IMR-90 (cell line): ENCODE measurements around the gene ZNF813. TPM values are rescaled to one million over a fixed set of nuclear protein-coding genes. Genes with fewer than 3 reads are reported as not detected.

ENCODE experiments used
- ATAC-seq: fragments of 200-7000 bp; cut with Tn5 transposase; 2 replicates; pipeline ENCODE4 v1.9.1; 2020; ENCODE audit warnings: low read depth, mild to moderate bottlenecking, moderate library complexity
- BruUV-seq: library from RNA; stranded (reverse); fragments of 400-500 nt; replicated peaks from 2 replicates; lab custom pipeline; 2021; lab: Mats Ljungman, UMichigan
- CTCF ChIA-PET: fragments of 300-600 bp; formaldehyde crosslinking; extraction: SDS; loops from one replicate; lab custom pipeline; 2021; ENCODE audit warnings: antibody characterized with exemption; lab: Yijun Ruan, JAX
- POLR2A ChIA-PET: fragments of 300-600 bp; sonication (Branson Sonifier 250); formaldehyde crosslinking; loops from one replicate; lab custom pipeline; 2022; ENCODE audit warnings: antibody characterized with exemption; ENCODE audit not compliant: unreplicated experiment; lab: Charles Lee
- DNase-seq: peaks from one replicate; pipeline ENCODE4 v3.0.0; 2013
- H2AFZ ChIP-seq: replicated peaks from 2 replicates; pipeline ENCODE3; 2013; ENCODE audit warnings: low read length, mild to moderate bottlenecking; ENCODE audit not compliant: poor library complexity
- H2AK5ac ChIP-seq: 2 replicates; pipeline ENCODE4 v1.6.1; 2013; ENCODE audit warnings: low read depth, low read length, inconsistent platforms
- H2AK9ac ChIP-seq: replicated peaks from 2 replicates; pipeline ENCODE3; 2013; ENCODE audit warnings: mild to moderate bottlenecking, low read depth, low read length, moderate library complexity; ENCODE audit not compliant: poor library complexity
- H2BK120ac ChIP-seq: 2 replicates; pipeline ENCODE4 v1.6.1; 2013; ENCODE audit warnings: low read depth, low read length, inconsistent platforms
- H2BK15ac ChIP-seq: 3 replicates; pipeline ENCODE4 v1.6.1; 2013; ENCODE audit warnings: low read depth, low read length, inconsistent platforms
- H2BK20ac ChIP-seq: 2 replicates; pipeline ENCODE4 v1.6.1; 2013; ENCODE audit warnings: low read depth, mild to moderate bottlenecking, inconsistent platforms, low read length, moderate library complexity
- H2BK5ac ChIP-seq: 2 replicates; pipeline ENCODE4 v1.6.1; 2013; ENCODE audit warnings: mild to moderate bottlenecking, low read depth, low read length, inconsistent platforms; ENCODE audit not compliant: poor library complexity, severe bottlenecking
- H3K14ac ChIP-seq: replicated peaks from 2 replicates; pipeline ENCODE4 v1.6.1; 2013; ENCODE audit warnings: low read depth, low read length, inconsistent platforms
- H3K18ac ChIP-seq: 2 replicates; pipeline ENCODE4 v1.6.1; 2013; ENCODE audit warnings: low read depth, low read length, control low read depth
- H3K23ac ChIP-seq: 2 replicates; pipeline ENCODE4 v1.6.1; 2013; ENCODE audit warnings: low read depth, low read length, inconsistent platforms
- H3K27ac ChIP-seq: 2 replicates; pipeline ENCODE4 v1.5.1; 2013; ENCODE audit warnings: mild to moderate bottlenecking, control low read depth, low read length; ENCODE audit not compliant: insufficient read depth
- H3K27me3 ChIP-seq: 2 replicates; pipeline ENCODE4 v1.6.1; 2013; ENCODE audit warnings: low read length; ENCODE audit not compliant: control insufficient read depth, insufficient read depth
- H3K36me3 ChIP-seq: 2 replicates; pipeline ENCODE4 v1.6.1; 2013; ENCODE audit warnings: low read length, mixed read lengths; ENCODE audit not compliant: control insufficient read depth, insufficient read depth
- H3K4ac ChIP-seq: 2 replicates; pipeline ENCODE4 v1.6.1; 2013; ENCODE audit warnings: low read depth, low read length, inconsistent platforms
- H3K4me1 ChIP-seq: 2 replicates; pipeline ENCODE4 v1.6.1; 2013; ENCODE audit warnings: low read length, mixed read lengths; ENCODE audit not compliant: control insufficient read depth, insufficient read depth
- H3K4me2 ChIP-seq: 2 replicates; pipeline ENCODE4 v1.6.1; 2013; ENCODE audit warnings: low read depth, mild to moderate bottlenecking, control low read depth, low read length, moderate library complexity
- H3K4me3 ChIP-seq: 2 replicates; pipeline ENCODE4 v1.5.1; 2013; ENCODE audit warnings: low read depth, mild to moderate bottlenecking, control low read depth, low read length, moderate library complexity; ENCODE audit not compliant: insufficient read depth
- H3K56ac ChIP-seq: 2 replicates; pipeline ENCODE4 v1.6.1; 2013; ENCODE audit warnings: low read length, inconsistent platforms; ENCODE audit not compliant: insufficient read depth; ENCODE audit errors: extremely low read depth
- H3K79me1 ChIP-seq, 2 experiments: 2 replicates each; pipeline ENCODE4 v1.6.1; 2013; ENCODE audit warnings: low read length in 2 of 2, inconsistent platforms in 1 of 2, low read depth in 1 of 2
- H3K9ac ChIP-seq: 2 replicates; pipeline ENCODE4 v1.6.1; 2013; ENCODE audit warnings: low read depth, low read length, control low read depth
- H3K9me1 ChIP-seq: 2 replicates; pipeline ENCODE4 v1.6.1; 2013; ENCODE audit warnings: low read length, inconsistent platforms; ENCODE audit not compliant: insufficient read depth
- H3K9me3 ChIP-seq: 2 replicates; pipeline ENCODE4 v1.6.1; 2013; ENCODE audit warnings: low read length; ENCODE audit not compliant: control insufficient read depth, insufficient read depth
- H4K20me1 ChIP-seq: 2 replicates; pipeline ENCODE4 v1.6.1; 2013; ENCODE audit warnings: low read length, inconsistent platforms; ENCODE audit not compliant: insufficient read depth
- H4K5ac ChIP-seq: 2 replicates; pipeline ENCODE4 v1.6.1; 2013; ENCODE audit warnings: mild to moderate bottlenecking, low read depth, low read length, control low read depth
- H4K8ac ChIP-seq, 2 experiments: 2 replicates each; pipeline ENCODE4 v1.6.1; 2013; ENCODE audit warnings: low read depth in 2 of 2, low read length in 2 of 2, control low read depth in 1 of 2, inconsistent platforms in 1 of 2
- H4K91ac ChIP-seq: 2 replicates; pipeline ENCODE4 v1.6.1; 2013; ENCODE audit warnings: low read depth, low read length, inconsistent platforms; ENCODE audit not compliant: insufficient read depth
- BHLHE40 ChIP-seq: fragments of 150-350 bp; IDR thresholded peaks from 2 replicates; pipeline ENCODE4 v1.6.1; 2016; ENCODE audit warnings: mild to moderate bottlenecking, low read depth, low read length
- CEBPB ChIP-seq: IDR thresholded peaks from 2 replicates; pipeline ENCODE4 v1.6.1; 2012; ENCODE audit warnings: low read depth, low read length, improper control_type of control experiment
- FOS ChIP-seq: fragments of 150-350 bp; IDR thresholded peaks from 2 replicates; pipeline ENCODE4 v1.6.1; 2016; ENCODE audit warnings: low read depth, low read length
- MAFK ChIP-seq: IDR thresholded peaks from 2 replicates; pipeline ENCODE4 v1.6.1; 2012; ENCODE audit warnings: low read depth, low read length, improper control_type of control experiment
- MAZ ChIP-seq: IDR thresholded peaks from 2 replicates; pipeline ENCODE4 v1.6.1; 2012; ENCODE audit warnings: low read depth, mild to moderate bottlenecking, low read length, improper control_type of control experiment, moderate library complexity, borderline replicate concordance
- MXI1 ChIP-seq: IDR thresholded peaks from 2 replicates; pipeline ENCODE4 v1.6.1; 2012; ENCODE audit warnings: low read depth, mild to moderate bottlenecking, low read length, moderate library complexity, borderline replicate concordance
- NFE2L2 ChIP-seq: fragments of 150-350 bp; IDR thresholded peaks from 2 replicates; pipeline ENCODE4 v1.6.1; 2016; ENCODE audit warnings: low read depth, mild to moderate bottlenecking, low read length
- POLR2A ChIP-seq: IDR thresholded peaks from 2 replicates; pipeline ENCODE4 v1.6.1; 2012; ENCODE audit warnings: mild to moderate bottlenecking, low read depth, low read length
- RAD21 ChIP-seq: IDR thresholded peaks from 2 replicates; pipeline ENCODE4 v1.6.1; 2012; ENCODE audit warnings: low read length, improper control_type of control experiment
- RCOR1 ChIP-seq: IDR thresholded peaks from 2 replicates; pipeline ENCODE4 v1.6.1; 2012; ENCODE audit warnings: mild to moderate bottlenecking, low read length, improper control_type of control experiment; ENCODE audit not compliant: insufficient replicate concordance
- SMC3 ChIP-seq: fragments of 150-350 bp; IDR thresholded peaks from 2 replicates; pipeline ENCODE4 v1.6.1; 2016; ENCODE audit warnings: low read depth, mild to moderate bottlenecking, antibody characterized with exemption, low read length, moderate library complexity
- WGBS, 2 experiments: methylation state at CpG; one replicate each; pipeline versions ENCODE4 v1.1.5 to v1.1.7; 2013; ENCODE audit warnings: missing lambda C conversion rate in 2 of 2; ENCODE audit not compliant: insufficient read length in 1 of 2; ENCODE audit errors: extremely low coverage in 2 of 2; 5-methylcytosine and 5-hydroxymethylcytosine counted together
- dilution Hi-C: fragments of 300-500 bp; cut with HindIII; formaldehyde crosslinking; loops from one replicate; pipeline ENCODE4 v1.14.3; 2018; ENCODE audit warnings: low sequenced_read_pairs; ENCODE audit not compliant: unreplicated experiment
- in situ Hi-C: fragments of 300-500 bp; cut with MboI; formaldehyde crosslinking; loops from 3 replicates; pipeline ENCODE4 v1.14.3; 2019; ENCODE audit warnings: low sequenced_read_pairs, inconsistent platforms, mixed read lengths
- intact Hi-C: fragments of 100-400 bp; cut with micrococcal nuclease; formaldehyde crosslinking; loops from 2 replicates; pipeline ENCODE4 v1.10.0; 2022
- polyA plus RNA-seq, 3 experiments: library from polyadenylated mRNA; depleted of rRNA; stranded (reverse); fragments of >200 nt; gene quantifications; 2 replicates each; pipeline ENCODE4 v1.2.3, GENCODE V29; 2012; ENCODE audit warnings: low replicate concordance in 1 of 3
- total RNA-seq: library from RNA; depleted of rRNA; stranded (reverse); fragments of >200 nt; gene quantifications from 2 replicates; pipeline ENCODE4 v1.2.3, GENCODE V29; 2012
- TF ChIP-seq, protein P1 (sequence below): fragments of 150-350 bp; IDR thresholded peaks from 2 replicates; pipeline ENCODE4 v1.6.1; 2017; ENCODE audit warnings: mild to moderate bottlenecking, antibody characterized with exemption, low read length, low read depth
- TF ChIP-seq, protein P2 (sequence below): conservative IDR thresholded peaks from 2 replicates; pipeline ENCODE4 v1.5.1; 2012; ENCODE audit warnings: mild to moderate bottlenecking, low read depth, low read length, improper control_type of control experiment

Gene ZNF813
- total and polyA plus RNA-seq, 2 of the 4 experiments (the other 2 are of a cell fraction): 0.82 to 3.4 TPM

DNA sequence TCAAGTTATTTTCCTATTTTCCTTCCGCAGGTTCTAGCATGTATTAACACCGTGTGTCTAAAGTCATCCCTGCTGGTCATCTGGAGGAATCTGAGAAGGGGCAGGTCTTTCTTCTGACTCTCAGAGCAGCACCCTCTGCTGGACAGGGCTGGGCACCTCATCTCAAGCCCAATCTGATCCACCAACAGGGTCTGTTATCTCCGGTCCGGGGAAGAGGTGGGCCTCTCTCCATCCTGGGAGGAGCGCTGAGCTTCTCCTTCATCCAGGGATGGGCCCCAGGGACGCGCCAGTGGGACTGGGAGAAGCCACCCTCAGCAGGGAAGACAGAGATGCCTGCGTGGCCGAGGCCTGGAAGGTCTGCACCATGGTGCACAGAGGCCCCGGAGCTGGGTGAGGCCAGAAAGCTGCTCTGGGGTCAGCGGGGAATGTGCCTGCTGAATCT is 44.4 kb downstream of the ZNF813 start:
- in situ Hi-C loops: no loop called here

More for the DNA sequence above, 44.4 kb downstream of the ZNF813 start:
- no TSS peak for BruUV-seq
- H3K27ac ChIP-seq: no peak overlapping the region
- no peak overlapping the region for H4K91ac ChIP-seq
- no peaks in the 10 kb centered on the region for H3K79me1 ChIP-seq
- no peaks in the 10 kb centered on the region for H3K9me3 ChIP-seq
- H2BK5ac ChIP-seq: no peak overlapping the region
- peaks cover 5% of the 10 kb centered on the region for H3K4me1 ChIP-seq
- no peak overlapping the region for H3K9ac ChIP-seq
- H4K20me1 ChIP-seq: no peaks in the 10 kb centered on the region
- H3K4me3 ChIP-seq: no peak overlapping the region
- H3K14ac ChIP-seq: no peak overlapping the region
- DNase-seq (peak; percentile 65), ATAC-seq (peak; percentile 95)
- WGBS, 2 experiments: 42% methylated on average over 9 of the region's 11 CpGs; no CpG with 5 or more reads in 1 of the 2 experiments
- H3K9me1 ChIP-seq: no peaks in the 10 kb centered on the region
- H2BK15ac ChIP-seq: no peak overlapping the region
- no peak overlapping the region for H4K5ac ChIP-seq
- H3K36me3 ChIP-seq: no peaks in the 10 kb centered on the region
- dilution Hi-C loops (no loop called here), intact Hi-C loops (loop anchor here (1.0 kb wide), 2 partner anchors 87 to 317 kb away; no protein-coding TSS in a partner anchor)
- H3K56ac ChIP-seq: no peak overlapping the region
- CTCF ChIA-PET: no interaction called here
- no peak for TF ChIP-seq MAFK
- TF ChIP-seq CEBPB: no peak
- TF ChIP-seq SMC3: peak; percentile 61
- no peak for TF ChIP-seq BHLHE40
- TF ChIP-seq NFE2L2: no peak
- no peak for TF ChIP-seq RCOR1
- no peak for TF ChIP-seq FOS
- TF ChIP-seq, protein P1, sequence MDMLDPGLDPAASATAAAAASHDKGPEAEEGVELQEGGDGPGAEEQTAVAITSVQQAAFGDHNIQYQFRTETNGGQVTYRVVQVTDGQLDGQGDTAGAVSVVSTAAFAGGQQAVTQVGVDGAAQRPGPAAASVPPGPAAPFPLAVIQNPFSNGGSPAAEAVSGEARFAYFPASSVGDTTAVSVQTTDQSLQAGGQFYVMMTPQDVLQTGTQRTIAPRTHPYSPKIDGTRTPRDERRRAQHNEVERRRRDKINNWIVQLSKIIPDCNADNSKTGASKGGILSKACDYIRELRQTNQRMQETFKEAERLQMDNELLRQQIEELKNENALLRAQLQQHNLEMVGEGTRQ: no peak
- TF ChIP-seq, protein P2, sequence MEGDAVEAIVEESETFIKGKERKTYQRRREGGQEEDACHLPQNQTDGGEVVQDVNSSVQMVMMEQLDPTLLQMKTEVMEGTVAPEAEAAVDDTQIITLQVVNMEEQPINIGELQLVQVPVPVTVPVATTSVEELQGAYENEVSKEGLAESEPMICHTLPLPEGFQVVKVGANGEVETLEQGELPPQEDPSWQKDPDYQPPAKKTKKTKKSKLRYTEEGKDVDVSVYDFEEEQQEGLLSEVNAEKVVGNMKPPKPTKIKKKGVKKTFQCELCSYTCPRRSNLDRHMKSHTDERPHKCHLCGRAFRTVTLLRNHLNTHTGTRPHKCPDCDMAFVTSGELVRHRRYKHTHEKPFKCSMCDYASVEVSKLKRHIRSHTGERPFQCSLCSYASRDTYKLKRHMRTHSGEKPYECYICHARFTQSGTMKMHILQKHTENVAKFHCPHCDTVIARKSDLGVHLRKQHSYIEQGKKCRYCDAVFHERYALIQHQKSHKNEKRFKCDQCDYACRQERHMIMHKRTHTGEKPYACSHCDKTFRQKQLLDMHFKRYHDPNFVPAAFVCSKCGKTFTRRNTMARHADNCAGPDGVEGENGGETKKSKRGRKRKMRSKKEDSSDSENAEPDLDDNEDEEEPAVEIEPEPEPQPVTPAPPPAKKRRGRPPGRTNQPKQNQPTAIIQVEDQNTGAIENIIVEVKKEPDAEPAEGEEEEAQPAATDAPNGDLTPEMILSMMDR: peak; percentile 66
- TF ChIP-seq MXI1: no peak
- TF ChIP-seq MAZ: no peak
- TF ChIP-seq RAD21: peak; percentile 47
- TF ChIP-seq POLR2A: no peak
- H3K4ac ChIP-seq: no peak overlapping the region
- H4K8ac ChIP-seq: no peak overlapping the region
- H3K4me2 ChIP-seq: no peak overlapping the region
- peak overlapping the region; percentile 81 for H2AFZ ChIP-seq
- H2AK9ac ChIP-seq: no peak overlapping the region
- POLR2A ChIA-PET: no interaction called here
- H3K18ac ChIP-seq: no peak overlapping the region
- H2AK5ac ChIP-seq: no peak overlapping the region
- no peak overlapping the region for H2BK20ac ChIP-seq
- no peak overlapping the region for H2BK120ac ChIP-seq
- H3K27me3 ChIP-seq: no peaks in the 10 kb centered on the region
- no peak overlapping the region for H3K23ac ChIP-seq
